ENCODE data around the gene CDK2. TPM values are rescaled to one million over a fixed set of nuclear protein-coding genes. Genes with fewer than 3 reads are reported as not detected.

Gene CDK2
- total RNA-seq, 2 donors from 2014 or later = 24.3 to 28.2 TPM

- Histone ChIP-seq H3K4me1 (replicated peaks) (no peaks in the 10 kb centered on the region), H3K27me3 (replicated peaks; ENCODE audit: insufficient read depth) (no peaks in the 10 kb centered on the region), H3K27ac (no peak overlapping the region), H3K36me3 (no peaks in the 10 kb centered on the region), H3K4me3 (no peak overlapping the region), H3K9me3 (no peaks in the 10 kb centered on the region)
- 80% methylated on average over 6 of the region's 6 CpGs for WGBS
- no peak for DNase-seq (ENCODE audit: low spot score)
- intact Hi-C loops (cut with DNase I) = no loop called here
- TF ChIP-seq POLR2A (IDR thresholded peaks at IDR 0.05) = no peak
- TF ChIP-seq CTCF (IDR thresholded peaks at IDR 0.05) = no peak
- TF ChIP-seq POLR2AphosphoS5 (IDR thresholded peaks at IDR 0.05) = no peak
These were observed 20.1 kb upstream of the CDK2 start for GRCh38 chr12:55946553-55946952.

- Histone ChIP-seq H3K27ac (no peak overlapping the region), H3K4me1 (replicated peaks) (no peaks in the 10 kb centered on the region), H3K36me3 (peaks cover 0 to 16% of the 10 kb centered on the region in 2 donors), H3K9me3 (no peaks in the 10 kb centered on the region), H3K4me3 (no peak overlapping the region), H3K27me3 (replicated peaks; ENCODE audit: insufficient read depth) (no peaks in the 10 kb centered on the region)
- TF ChIP-seq POLR2AphosphoS5 (IDR thresholded peaks at IDR 0.05) (no peak), POLR2A (IDR thresholded peaks at IDR 0.05) (no peak), CTCF (IDR thresholded peaks at IDR 0.05) (no peak)
- DNase-seq (ENCODE audit: low spot score) = no peak
- WGBS = 96% methylated on average over 4 of the region's 4 CpGs
- intact Hi-C loops (cut with DNase I) = no loop called here
These were observed 11.3 kb upstream of the CDK2 start for GRCh38 chr12:55955344-55955743.

GRCh38 chr12:55955800-55956508 lies 10.7 kb upstream of the CDK2 start:
- no peak overlapping the region for H3K4me3 ChIP-seq
- TF ChIP-seq POLR2AphosphoS5 (IDR thresholded peaks at IDR 0.05) (peak; percentile 60), POLR2A (IDR thresholded peaks at IDR 0.05) (no peak), CTCF (IDR thresholded peaks at IDR 0.05) (peak in 2 of 4 experiments; percentile 40 to 64)
- WGBS = 75% methylated on average over 6 of the region's 6 CpGs

GRCh38 chr12:55957106-55957859 lies 9.3 kb upstream of the CDK2 start:
- DNase-seq (ENCODE audit: low spot score) = no peak
- no peaks in the 10 kb centered on the region for H3K4me1 ChIP-seq (replicated peaks)
- no peaks in the 10 kb centered on the region for H3K27me3 ChIP-seq (replicated peaks; ENCODE audit: insufficient read depth)
- no peak overlapping the region for H3K27ac ChIP-seq
- intact Hi-C loops (cut with DNase I) = no loop called here
- TF ChIP-seq CTCF (IDR thresholded peaks at IDR 0.05) (no peak), POLR2A (IDR thresholded peaks at IDR 0.05) (no peak), POLR2AphosphoS5 (IDR thresholded peaks at IDR 0.05) (no peak)
- peaks cover 0 to 12% of the 10 kb centered on the region in 2 donors for H3K36me3 ChIP-seq
- no peaks in the 10 kb centered on the region for H3K9me3 ChIP-seq
- no peak overlapping the region for H3K4me3 ChIP-seq
- WGBS = 56% methylated on average over 4 of the region's 5 CpGs

More at GRCh38 chr12:55955800-55956508, 10.7 kb upstream of the CDK2 start:
- H3K4me1 ChIP-seq (replicated peaks) = no peaks in the 10 kb centered on the region
- no peak overlapping the region for H3K27ac ChIP-seq
- no peaks in the 10 kb centered on the region for H3K27me3 ChIP-seq (replicated peaks; ENCODE audit: insufficient read depth)
- intact Hi-C loops (cut with DNase I) = no loop called here
- no peaks in the 10 kb centered on the region for H3K9me3 ChIP-seq
- H3K36me3 ChIP-seq = peaks cover 0 to 16% of the 10 kb centered on the region in 2 donors
- peak; percentile 58 for DNase-seq (ENCODE audit: low spot score)
